Smooth muscle cell (in vitro differentiated cells): Measurements from ENCODE around the gene DIAPH3. TPM values are rescaled to one million over a fixed set of nuclear protein-coding genes. Genes with fewer than 3 reads are reported as not detected.

ENCODE experiments used
- DNase-seq: peaks from one replicate; lab custom pipeline; 2025; ENCODE audit not compliant: unreplicated experiment; lab: John Stamatoyannopoulos, UW
- H2AFZ ChIP-seq: fragments of 200-600 bp; sonication (generic); 2 replicates; pipeline ENCODE4 v1.6.0; 2016; ENCODE audit warnings: antibody characterized with exemption, low read depth, mild to moderate bottlenecking
- H3F3A ChIP-seq: fragments of 200-600 bp; sonication (generic); 2 replicates; pipeline ENCODE4 v1.6.0; 2017; ENCODE audit warnings: antibody characterized with exemption, low read depth
- H3K27ac ChIP-seq: fragments of 200-600 bp; sonication (generic); 2 replicates; pipeline ENCODE4 v1.5.1; 2016; ENCODE audit warnings: low read depth, mild to moderate bottlenecking
- H3K27me3 ChIP-seq: fragments of 200-600 bp; sonication (generic); 2 replicates; pipeline ENCODE4 v1.6.1; 2016; ENCODE audit warnings: low read depth, mild to moderate bottlenecking
- H3K36me3 ChIP-seq: fragments of 200-600 bp; sonication (generic); 2 replicates; pipeline ENCODE4 v1.5.1; 2016; ENCODE audit warnings: low read depth
- H3K4me1 ChIP-seq: fragments of 200-600 bp; sonication (generic); 2 replicates; pipeline ENCODE4 v1.5.1; 2016; ENCODE audit warnings: low read depth
- H3K4me2 ChIP-seq: fragments of 200-600 bp; sonication (generic); 2 replicates; pipeline ENCODE4 v1.6.0; 2016; ENCODE audit warnings: mild to moderate bottlenecking
- H3K4me3 ChIP-seq: fragments of 200-600 bp; sonication (generic); 2 replicates; pipeline ENCODE4 v1.5.1; 2016; ENCODE audit warnings: mild to moderate bottlenecking
- H3K79me2 ChIP-seq: fragments of 200-600 bp; sonication (generic); 2 replicates; pipeline ENCODE4 v1.6.0; 2016; ENCODE audit warnings: low read depth, mild to moderate bottlenecking
- H3K9ac ChIP-seq: fragments of 200-600 bp; sonication (generic); 2 replicates; pipeline ENCODE4 v1.6.0; 2016; ENCODE audit warnings: low read depth
- H3K9me3 ChIP-seq: fragments of 200-600 bp; sonication (generic); replicated peaks from 2 replicates; pipeline ENCODE4 v1.5.1; 2016; ENCODE audit warnings: low read depth
- H4K20me1 ChIP-seq: fragments of 200-600 bp; sonication (generic); 2 replicates; pipeline ENCODE4 v1.6.0; 2016; ENCODE audit warnings: low read depth
- WGBS: methylation state at CpG from one replicate; pipeline ENCODE4 v1.1.7; 2016; ENCODE audit warnings: low lambda C conversion rate; 5-methylcytosine and 5-hydroxymethylcytosine counted together
- polyA plus RNA-seq: library from polyadenylated mRNA; unstranded; fragments of >200 nt; fragmentation: Nextera tagmentation; extraction: Ambion mirVana; gene quantifications from 2 replicates; pipeline ENCODE4 v1.2.1, GENCODE V29; 2016
- total RNA-seq: library from RNA; depleted of rRNA; stranded (reverse); fragments of >200 nt; gene quantifications from 2 replicates; pipeline ENCODE4 v1.2.3, GENCODE V29; 2014
- TF ChIP-seq, protein P1 (sequence below): fragments of 200-600 bp; sonication (generic); IDR thresholded peaks from 2 replicates; pipeline ENCODE4 v1.5.1; 2017; ENCODE audit warnings: borderline replicate concordance, mild to moderate bottlenecking, antibody characterized with exemption; ENCODE audit not compliant: insufficient read depth, poor library complexity, severe bottlenecking

Gene DIAPH3
- total and polyA plus RNA-seq, 2 experiments from 2014 or later, result 6.8 to 9.5 TPM

- 96% methylated on average over 5 of the region's 5 CpGs for WGBS
- Histone ChIP-seq H3K79me2 (no peaks in the 10 kb centered on the region), H3K9ac (no peak overlapping the region), H4K20me1 (no peaks in the 10 kb centered on the region), H3K4me1 (peaks cover 20% of the 10 kb centered on the region), H3F3A (no peaks in the 10 kb centered on the region), H3K27me3 (no peaks in the 10 kb centered on the region), H3K4me3 (no peak overlapping the region), H3K36me3 (no peaks in the 10 kb centered on the region), H3K27ac (no peak overlapping the region), H3K4me2 (no peak overlapping the region), H2AFZ (no peak overlapping the region), H3K9me3 (no peaks in the 10 kb centered on the region)
- no peak for DNase-seq
- TF ChIP-seq, protein P1, sequence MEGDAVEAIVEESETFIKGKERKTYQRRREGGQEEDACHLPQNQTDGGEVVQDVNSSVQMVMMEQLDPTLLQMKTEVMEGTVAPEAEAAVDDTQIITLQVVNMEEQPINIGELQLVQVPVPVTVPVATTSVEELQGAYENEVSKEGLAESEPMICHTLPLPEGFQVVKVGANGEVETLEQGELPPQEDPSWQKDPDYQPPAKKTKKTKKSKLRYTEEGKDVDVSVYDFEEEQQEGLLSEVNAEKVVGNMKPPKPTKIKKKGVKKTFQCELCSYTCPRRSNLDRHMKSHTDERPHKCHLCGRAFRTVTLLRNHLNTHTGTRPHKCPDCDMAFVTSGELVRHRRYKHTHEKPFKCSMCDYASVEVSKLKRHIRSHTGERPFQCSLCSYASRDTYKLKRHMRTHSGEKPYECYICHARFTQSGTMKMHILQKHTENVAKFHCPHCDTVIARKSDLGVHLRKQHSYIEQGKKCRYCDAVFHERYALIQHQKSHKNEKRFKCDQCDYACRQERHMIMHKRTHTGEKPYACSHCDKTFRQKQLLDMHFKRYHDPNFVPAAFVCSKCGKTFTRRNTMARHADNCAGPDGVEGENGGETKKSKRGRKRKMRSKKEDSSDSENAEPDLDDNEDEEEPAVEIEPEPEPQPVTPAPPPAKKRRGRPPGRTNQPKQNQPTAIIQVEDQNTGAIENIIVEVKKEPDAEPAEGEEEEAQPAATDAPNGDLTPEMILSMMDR, result no peak
These were observed 415.7 kb downstream of the DIAPH3 start for GRCh38 chr13:59748046-59748445.

GRCh38 chr13:59747529-59747928 is 416.2 kb downstream of the DIAPH3 start:
- Histone ChIP-seq H4K20me1 (no peaks in the 10 kb centered on the region), H3K4me3 (no peak overlapping the region), H3K9ac (no peak overlapping the region), H3K9me3 (no peaks in the 10 kb centered on the region), H3F3A (no peaks in the 10 kb centered on the region), H3K4me2 (no peak overlapping the region), H3K27me3 (no peaks in the 10 kb centered on the region), H3K27ac (no peak overlapping the region), H3K36me3 (no peaks in the 10 kb centered on the region), H3K4me1 (peaks cover 20% of the 10 kb centered on the region), H2AFZ (no peak overlapping the region), H3K79me2 (no peaks in the 10 kb centered on the region)
- 100% methylated on average over 1 of the region's 1 CpG for WGBS
- DNase-seq, result no peak
- TF ChIP-seq, protein P1, result no peak

GRCh38 chr13:59746291-59746962 is 417.3 kb downstream of the DIAPH3 start:
- Histone ChIP-seq H3K36me3 (no peaks in the 10 kb centered on the region), H2AFZ (no peak overlapping the region), H3K79me2 (no peaks in the 10 kb centered on the region), H3K4me1 (peaks cover 19% of the 10 kb centered on the region), H3K27me3 (no peaks in the 10 kb centered on the region), H3K27ac (no peak overlapping the region), H3F3A (no peaks in the 10 kb centered on the region), H4K20me1 (no peaks in the 10 kb centered on the region), H3K9me3 (no peaks in the 10 kb centered on the region), H3K4me3 (no peak overlapping the region), H3K9ac (no peak overlapping the region), H3K4me2 (no peak overlapping the region)
- TF ChIP-seq, protein P1, result no peak
- DNase-seq, result no peak
- 93% methylated on average over 5 of the region's 5 CpGs for WGBS

DNA sequence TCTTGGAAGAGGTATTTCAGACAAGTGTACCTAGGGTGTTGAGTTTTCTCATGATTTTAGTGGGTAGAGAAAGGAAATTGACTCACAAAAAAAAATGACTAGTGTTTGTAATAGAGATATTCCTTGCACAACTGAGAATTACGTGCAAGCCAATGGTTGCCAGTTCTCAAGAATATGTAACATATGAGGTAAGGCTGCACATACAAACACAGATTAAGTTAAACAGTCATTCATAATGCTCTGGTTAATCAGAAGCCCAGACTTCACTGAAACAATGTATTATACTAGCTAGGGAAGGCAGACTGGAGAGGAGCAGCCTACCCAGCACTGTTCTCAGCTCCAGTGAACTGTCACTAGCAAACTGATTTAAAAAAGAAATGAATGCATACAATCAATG is 418.3 kb downstream of the DIAPH3 start:
- H3K27me3 ChIP-seq, result no peaks in the 10 kb centered on the region
- no peaks in the 10 kb centered on the region for H3F3A ChIP-seq
- H3K9ac ChIP-seq, result no peak overlapping the region
- no peak overlapping the region for H3K4me2 ChIP-seq
- no peaks in the 10 kb centered on the region for H3K79me2 ChIP-seq
- H2AFZ ChIP-seq, result no peak overlapping the region
- TF ChIP-seq, protein P1, result no peak
- H3K27ac ChIP-seq, result no peak overlapping the region
- WGBS, result 88% methylated on average over 1 of the region's 1 CpG
- no peak for DNase-seq
- H3K4me1 ChIP-seq, result peaks cover 9% of the 10 kb centered on the region
- no peaks in the 10 kb centered on the region for H4K20me1 ChIP-seq
- no peak overlapping the region for H3K4me3 ChIP-seq
- H3K36me3 ChIP-seq, result no peaks in the 10 kb centered on the region
- no peaks in the 10 kb centered on the region for H3K9me3 ChIP-seq
